NB4 (cell line): ENCODE results near the gene FAHD1.
A peak's percentile ranks its signal among the peaks of the same experiment; 100 is the strongest.

Experiments used
- CTCF ChIP-seq: IDR thresholded peaks from one replicate; pipeline ENCODE4 v1.5.1; 2012; ENCODE audit warnings: low read depth, low read length
- MYC ChIP-seq: IDR thresholded peaks from 2 replicates; pipeline ENCODE4 v1.6.1; 2011; ENCODE audit warnings: low read depth, low read length
- POLR2A ChIP-seq: IDR thresholded peaks from 2 replicates; pipeline ENCODE4 v1.6.1; 2011; ENCODE audit warnings: mild to moderate bottlenecking; ENCODE audit not compliant: insufficient read length; ENCODE audit errors: extremely low read depth

GRCh38 chr16:1812732-1813163 lies 14.3 kb upstream of the FAHD1 start:
- TF ChIP-seq CTCF = peak; percentile 52
- TF ChIP-seq MYC = peak; percentile 77; the same call in 1 of the 2 replicates
- TF ChIP-seq POLR2A = no peak
